Measurements from ENCODE around the gene CHST15.

DNA sequence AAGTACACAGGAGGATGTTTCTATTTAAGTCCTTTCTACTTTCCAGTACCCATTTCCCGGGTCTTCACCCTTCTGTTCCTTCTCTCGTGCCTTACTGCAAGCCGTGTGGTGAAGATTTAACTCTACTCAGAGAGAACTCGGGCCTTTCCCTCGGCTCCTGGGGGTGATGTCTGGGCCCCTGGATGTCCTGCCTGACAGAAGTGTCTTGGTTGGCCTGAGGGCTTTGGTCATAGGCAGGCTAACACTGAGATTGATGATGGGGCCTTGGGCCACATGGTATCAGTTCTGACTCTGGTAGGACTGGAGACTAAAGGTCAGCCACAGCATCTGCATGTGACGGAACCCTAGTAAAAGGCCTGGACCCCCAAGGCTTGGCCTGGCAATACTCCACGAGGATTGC lies 80.4 kb downstream of the CHST15 start:
- no peak for TF ChIP-seq REXO4 (CRISPR knock-in tag; IDR thresholded peaks at IDR 0.05; ENCODE audit: borderline replicate concordance)
- TF ChIP-seq, protein P1, sequence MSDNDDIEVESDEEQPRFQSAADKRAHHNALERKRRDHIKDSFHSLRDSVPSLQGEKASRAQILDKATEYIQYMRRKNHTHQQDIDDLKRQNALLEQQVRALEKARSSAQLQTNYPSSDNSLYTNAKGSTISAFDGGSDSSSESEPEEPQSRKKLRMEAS (IDR thresholded peaks at IDR 0.05): no peak

All from HepG2 (cell line).